ENCODE data around the gene FLG2. TPM values are rescaled to one million over a fixed set of nuclear protein-coding genes. Genes with fewer than 3 reads are reported as not detected.
"Not testable (repeated sequence)": the region's sequence is repeated elsewhere in the genome, so short reads cannot be mapped to it uniquely, and the experiment has no call there.

Gene FLG2
- total RNA-seq, 1 donor from 2014 or later, result not detected

GRCh38 chr1:152325111-152325510, 34.7 kb downstream of the FLG2 start, which contains the start of gene FLG:
TSS of gene FLG (minus strand) at chr1:152325239. CDS start at chr1:152315456, 9,783 bp downstream.
- intact Hi-C loops (cut with DNase I), result no loop called here
- DNase-seq (no peak), ATAC-seq (ENCODE audit: poor library complexity) (no peak)

GRCh38 chr1:152313970-152314369, 45.8 kb downstream of the FLG2 start:
- no peak for ATAC-seq (ENCODE audit: poor library complexity)
- intact Hi-C loops (cut with DNase I), result no loop called here

GRCh38 chr1:152313319-152313801, 46.4 kb downstream of the FLG2 start:
- intact Hi-C loops (cut with DNase I), result no loop called here
- ATAC-seq (ENCODE audit: poor library complexity), result no peak
- no peak for DNase-seq

More at GRCh38 chr1:152313970-152314369, 45.8 kb downstream of the FLG2 start:
- no peak for DNase-seq

- DNase-seq; intact Hi-C loops (cut with DNase I); ATAC-seq (ENCODE audit: poor library complexity): not testable (repeated sequence)
These were observed 47.6 kb downstream of the FLG2 start for GRCh38 chr1:152312169-152312568.

GRCh38 chr1:152309955-152310354, 49.9 kb downstream of the FLG2 start:
- ATAC-seq (ENCODE audit: poor library complexity) (no peak), DNase-seq (no peak)
- intact Hi-C loops (cut with DNase I), result no loop called here

GRCh38 chr1:152309320-152309901, 50.4 kb downstream of the FLG2 start:
- intact Hi-C loops (cut with DNase I); ATAC-seq (ENCODE audit: poor library complexity); DNase-seq: not testable (repeated sequence)

GRCh38 chr1:152308758-152309157, 51.0 kb downstream of the FLG2 start:
- ATAC-seq (ENCODE audit: poor library complexity); intact Hi-C loops (cut with DNase I); DNase-seq: not testable (repeated sequence)

GRCh38 chr1:152307970-152308369, 51.8 kb downstream of the FLG2 start:
- intact Hi-C loops (cut with DNase I); DNase-seq; ATAC-seq (ENCODE audit: poor library complexity): not testable (repeated sequence)

GRCh38 chr1:152306123-152306522, 53.7 kb downstream of the FLG2 start:
- DNase-seq; ATAC-seq (ENCODE audit: poor library complexity); intact Hi-C loops (cut with DNase I): not testable (repeated sequence)

- intact Hi-C loops (cut with DNase I); DNase-seq; ATAC-seq (ENCODE audit: poor library complexity): not testable (repeated sequence)
These were observed 55.0 kb downstream of the FLG2 start for GRCh38 chr1:152304773-152305172.

GRCh38 chr1:152303139-152303872, 56.5 kb downstream of the FLG2 start:
- intact Hi-C loops (cut with DNase I); ATAC-seq (ENCODE audit: poor library complexity); DNase-seq: not testable (repeated sequence)

Other genes starting within 250 kb of the FLG2 start
- gene TCHH, start 244.6 kb downstream of the FLG2 start, total RNA-seq, result not detected
- gene RPTN, start 200.8 kb downstream of the FLG2 start, total RNA-seq, result not detected
- gene HRNR, start 135.8 kb downstream of the FLG2 start, total RNA-seq, result not detected
- gene FLG, start 34.8 kb downstream of the FLG2 start, total RNA-seq, result not detected
- not detected for gene CRNN, start 54.3 kb upstream of the FLG2 start, total RNA-seq
- not detected for gene LCE5A, start 150.8 kb upstream of the FLG2 start, total RNA-seq
- gene CRCT1, start 154.5 kb upstream of the FLG2 start, total RNA-seq, result not detected
- gene LCE3E, start 206.8 kb upstream of the FLG2 start, total RNA-seq, result not detected
- gene LCE3D, start 220.5 kb upstream of the FLG2 start, total RNA-seq, result not detected
- gene LCE3C, start 240.2 kb upstream of the FLG2 start, total RNA-seq, result not detected